Measurements from ENCODE around the gene CARMIL1. TPM values are rescaled to one million over a fixed set of nuclear protein-coding genes. Genes with fewer than 3 reads are reported as not detected.

CARMIL1 gene
- total RNA-seq, 2 experiments from 2014 or later = 1.3 to 1.5 TPM

- no peak for DNase-seq
- ChIA-PET POLR2A (no interaction called here), CTCF (interaction anchor here (0.8 to 1.2 kb wide), 2 partner anchors 88 to 934 kb away, joined by 3 read pairs; no protein-coding TSS in a partner anchor)
- H3K9me3 Mint-ChIP-seq = no peaks in the 10 kb centered on the region
- no peaks in the 10 kb centered on the region for H3K4me1 Mint-ChIP-seq
- H3K36me3 Mint-ChIP-seq (ENCODE audit: low read depth) = no peaks in the 10 kb centered on the region
- H3K4me3 Mint-ChIP-seq = no peak overlapping the region
- H3K27me3 Mint-ChIP-seq = no peaks in the 10 kb centered on the region
- no peak overlapping the region for H3K27ac Mint-ChIP-seq
These were observed 122.5 kb downstream of the CARMIL1 start for GRCh38 chr6:25401711-25402110.

GRCh38 chr6:25402125-25402524, 123.0 kb downstream of the CARMIL1 start:
- ChIA-PET POLR2A (no interaction called here), CTCF (interaction anchor here (0.8 to 1.2 kb wide), 2 partner anchors 87 to 935 kb away, joined by 3 read pairs; no protein-coding TSS in a partner anchor)
- Mint-ChIP-seq H3K36me3 (ENCODE audit: low read depth) (no peaks in the 10 kb centered on the region), H3K9me3 (no peaks in the 10 kb centered on the region), H3K4me3 (no peak overlapping the region), H3K4me1 (no peaks in the 10 kb centered on the region), H3K27ac (no peak overlapping the region), H3K27me3 (no peaks in the 10 kb centered on the region)
- no peak for DNase-seq

- Mint-ChIP-seq H3K27me3 (no peaks in the 10 kb centered on the region), H3K27ac (no peak overlapping the region), H3K9me3 (no peaks in the 10 kb centered on the region), H3K36me3 (ENCODE audit: low read depth) (no peaks in the 10 kb centered on the region), H3K4me3 (no peak overlapping the region), H3K4me1 (no peaks in the 10 kb centered on the region)
- no peak for DNase-seq
- ChIA-PET POLR2A (interaction anchor here (2.8 to 3.1 kb wide), 2 partner anchors 33 to 36 kb away, joined by 16 to 17 read pairs; no protein-coding TSS in a partner anchor), CTCF (interaction anchor here (1.9 kb wide), 1 partner anchor 138 kb away, joined by 6 read pairs; no protein-coding TSS in a partner anchor)
These were observed 124.0 kb downstream of the CARMIL1 start for GRCh38 chr6:25403150-25403549.

DNA sequence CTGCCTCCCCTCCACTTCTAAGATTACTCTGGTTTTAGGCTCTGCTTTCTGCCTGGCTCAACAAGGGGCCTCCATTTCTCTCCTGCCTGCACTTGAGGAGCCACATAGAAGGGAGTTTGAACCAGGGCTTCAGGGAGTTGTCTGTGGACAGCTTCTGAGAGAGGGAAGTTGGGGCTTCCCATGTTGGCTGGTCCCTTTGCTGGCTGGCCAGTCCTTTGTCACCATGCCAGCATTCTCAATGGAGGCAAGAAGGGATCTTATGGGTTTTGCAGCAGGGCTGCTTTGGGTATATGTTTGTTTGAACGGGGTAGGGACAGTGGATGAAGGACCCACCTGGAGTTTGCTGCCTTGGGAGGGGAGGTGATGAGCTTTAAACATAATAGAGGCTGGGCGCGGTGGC, 124.9 kb downstream of the CARMIL1 start:
- CTCF ChIA-PET = interaction anchor here (0.7 to 2.1 kb wide), 6 partner anchors 19 to 200 kb away, joined by 3 to 8 read pairs (median 4); no protein-coding TSS in a partner anchor
- no peak for DNase-seq
- Mint-ChIP-seq H3K27ac (no peak overlapping the region), H3K9me3 (no peaks in the 10 kb centered on the region), H3K4me3 (peak overlapping the region; percentile 76), H3K4me1 (no peaks in the 10 kb centered on the region), H3K27me3 (no peaks in the 10 kb centered on the region), H3K36me3 (ENCODE audit: low read depth) (no peaks in the 10 kb centered on the region)
- POLR2A ChIA-PET = interaction anchor here (1.2 to 3.1 kb wide), 4 partner anchors 15 to 37 kb away, joined by 3 to 17 read pairs (median 10); no protein-coding TSS in a partner anchor

GRCh38 chr6:25404693-25405169, 125.6 kb downstream of the CARMIL1 start:
- H3K9me3 Mint-ChIP-seq = no peaks in the 10 kb centered on the region
- POLR2A ChIA-PET = interaction anchor here (1.2 to 3.1 kb wide), 5 partner anchors 10 to 38 kb away, joined by 3 to 17 read pairs (median 7); no protein-coding TSS in a partner anchor
- no peaks in the 10 kb centered on the region for H3K27me3 Mint-ChIP-seq
- no peaks in the 10 kb centered on the region for H3K4me1 Mint-ChIP-seq
- peak overlapping the region; percentile 76 for H3K4me3 Mint-ChIP-seq
- CTCF ChIA-PET = interaction anchor here (0.7 to 2.1 kb wide), 10 partner anchors 20 to 759 kb away, joined by 3 to 8 read pairs (median 3); no protein-coding TSS in a partner anchor
- DNase-seq = peak; percentile 58
- no peaks in the 10 kb centered on the region for H3K36me3 Mint-ChIP-seq (ENCODE audit: low read depth)
- no peak overlapping the region for H3K27ac Mint-ChIP-seq

DNA sequence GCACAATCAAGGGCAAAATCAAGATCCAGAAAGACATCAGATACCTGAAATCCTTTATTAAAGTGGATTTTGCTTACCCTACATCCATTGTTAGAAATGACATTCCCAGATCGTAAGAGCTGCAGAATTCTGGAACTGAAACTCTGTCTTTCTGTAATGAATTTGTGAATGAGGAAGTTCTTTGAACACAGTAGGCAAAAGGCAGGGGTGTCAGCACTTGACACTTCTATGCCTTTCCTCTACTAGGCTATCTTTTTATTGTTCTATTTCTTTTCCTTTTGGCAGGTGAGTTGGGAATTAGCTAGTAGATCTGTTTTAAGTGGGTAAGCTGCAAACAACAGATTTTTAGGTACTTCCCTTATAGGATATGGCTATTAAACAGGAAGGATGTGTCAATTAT, 126.3 kb downstream of the CARMIL1 start:
- no peak for DNase-seq
- no peaks in the 10 kb centered on the region for H3K9me3 Mint-ChIP-seq
- peaks cover 5% of the 10 kb centered on the region for H3K4me1 Mint-ChIP-seq
- H3K4me3 Mint-ChIP-seq = no peak overlapping the region
- no peaks in the 10 kb centered on the region for H3K36me3 Mint-ChIP-seq (ENCODE audit: low read depth)
- H3K27ac Mint-ChIP-seq = no peak overlapping the region
- ChIA-PET CTCF (interaction anchor here (0.7 to 2.1 kb wide), 6 partner anchors 32 to 182 kb away, joined by 3 to 8 read pairs (median 3); no protein-coding TSS in a partner anchor), POLR2A (interaction anchor here (1.2 to 3.1 kb wide), 5 partner anchors 9 to 39 kb away, joined by 3 to 17 read pairs (median 7); no protein-coding TSS in a partner anchor)
- no peaks in the 10 kb centered on the region for H3K27me3 Mint-ChIP-seq

DNA sequence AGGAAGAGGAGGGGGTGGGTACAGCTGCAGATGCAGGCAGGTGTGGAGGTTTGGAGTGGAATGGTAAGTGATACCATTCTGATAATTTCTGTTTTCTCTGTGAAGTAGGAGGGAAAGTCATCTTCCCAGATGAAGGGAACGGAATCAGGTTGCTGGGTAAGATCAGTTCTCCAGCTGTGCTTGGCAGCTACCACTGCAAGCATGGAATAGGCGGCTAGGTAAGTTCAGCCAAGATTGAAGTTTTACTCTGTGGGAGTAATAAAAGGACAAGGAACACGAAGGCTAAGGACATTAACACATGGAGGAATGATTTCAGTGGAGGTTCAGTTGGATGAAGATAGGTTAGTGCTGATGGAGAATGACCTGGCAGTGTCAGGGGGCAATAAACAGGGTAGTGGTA, 128.3 kb downstream of the CARMIL1 start:
- no peak overlapping the region for H3K27ac Mint-ChIP-seq
- POLR2A ChIA-PET = no interaction called here

GRCh38 chr6:25410102-25410501, 130.9 kb downstream of the CARMIL1 start:
- DNase-seq = no peak
- Mint-ChIP-seq H3K36me3 (ENCODE audit: low read depth) (no peaks in the 10 kb centered on the region), H3K9me3 (no peaks in the 10 kb centered on the region), H3K4me3 (peak overlapping the region; percentile 53), H3K27ac (peak overlapping the region; percentile 17), H3K4me1 (peaks cover 13% of the 10 kb centered on the region), H3K27me3 (no peaks in the 10 kb centered on the region)
- CTCF ChIA-PET = no interaction called here
- POLR2A ChIA-PET = no interaction called here

More for the DNA sequence above, 128.3 kb downstream of the CARMIL1 start:
- peaks cover 5% of the 10 kb centered on the region for H3K4me1 Mint-ChIP-seq
- no peaks in the 10 kb centered on the region for H3K36me3 Mint-ChIP-seq (ENCODE audit: low read depth)
- no peak overlapping the region for H3K4me3 Mint-ChIP-seq
- H3K9me3 Mint-ChIP-seq = no peaks in the 10 kb centered on the region
- CTCF ChIA-PET = no interaction called here
- H3K27me3 Mint-ChIP-seq = no peaks in the 10 kb centered on the region
- no peak for DNase-seq

DNA sequence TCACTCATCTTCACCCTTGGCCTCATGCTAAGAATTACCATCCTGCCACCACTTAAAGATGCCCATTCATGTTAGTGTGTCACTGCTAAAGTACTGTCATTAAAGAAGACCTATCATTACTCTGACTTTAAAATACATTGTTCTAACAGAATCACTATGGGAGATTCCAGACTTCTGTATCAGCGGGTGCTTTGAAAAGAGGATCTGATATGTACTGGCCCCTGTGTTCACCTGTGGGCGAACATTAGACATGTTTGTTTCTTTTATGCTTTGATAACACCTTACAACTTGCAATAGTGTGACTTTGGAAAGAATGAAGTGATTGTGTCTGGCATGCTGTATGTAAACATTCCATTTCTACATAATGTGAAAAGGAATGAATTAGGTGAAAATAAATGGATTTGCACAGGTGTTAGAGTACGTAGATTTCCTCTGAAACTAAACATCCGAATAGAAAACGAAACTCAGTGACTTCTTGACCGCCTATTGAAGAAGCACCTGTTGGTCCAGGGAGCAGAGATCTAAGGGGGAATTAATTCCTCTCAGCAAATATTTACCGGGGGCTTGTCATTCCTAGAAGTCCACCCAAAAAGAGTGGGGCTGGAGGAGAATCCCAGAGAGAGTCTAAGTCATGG, 132.3 kb downstream of the CARMIL1 start:
- no peak overlapping the region for H3K27ac Mint-ChIP-seq
- no peaks in the 10 kb centered on the region for H3K9me3 Mint-ChIP-seq
- ChIA-PET CTCF (no interaction called here), POLR2A (no interaction called here)
- no peaks in the 10 kb centered on the region for H3K36me3 Mint-ChIP-seq (ENCODE audit: low read depth)
- H3K4me3 Mint-ChIP-seq = no peak overlapping the region
- H3K27me3 Mint-ChIP-seq = no peaks in the 10 kb centered on the region
- H3K4me1 Mint-ChIP-seq = peaks cover 13% of the 10 kb centered on the region
- DNase-seq = no peak

DNA sequence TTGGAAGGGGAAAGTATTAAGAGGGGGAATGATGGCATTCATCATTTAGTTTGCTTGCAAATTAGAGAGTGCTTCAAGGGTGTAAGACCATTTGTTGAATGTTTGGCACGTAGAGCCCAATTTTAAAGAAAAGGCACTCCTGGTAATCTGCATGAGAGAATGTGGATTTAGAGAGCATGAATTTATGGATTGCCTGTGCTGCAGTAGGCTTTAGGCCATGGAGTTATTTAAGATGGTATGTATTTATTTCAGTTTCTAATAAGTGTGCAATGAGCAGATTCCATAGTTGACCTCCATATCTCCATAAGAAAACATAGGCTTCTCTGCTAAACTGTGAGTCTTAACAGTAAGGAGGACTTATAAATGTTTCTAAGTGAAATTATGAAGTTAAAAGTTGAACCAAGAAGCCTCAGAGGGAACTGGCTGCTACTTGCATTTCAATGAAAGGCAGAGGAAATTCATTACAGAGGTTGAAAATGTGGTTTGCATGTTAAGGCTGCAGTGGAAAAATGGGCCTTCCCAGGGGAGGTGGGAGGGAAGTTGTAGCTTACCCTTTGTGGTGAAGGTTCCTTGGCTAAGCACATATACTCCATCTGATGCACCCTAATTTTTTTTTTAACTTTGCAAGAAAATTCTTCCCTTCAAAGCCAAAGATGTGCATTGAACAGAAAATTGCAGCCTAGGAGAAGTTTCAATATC, 134.2 kb downstream of the CARMIL1 start:
- H3K27me3 Mint-ChIP-seq = peaks cover 2% of the 10 kb centered on the region
- H3K4me3 Mint-ChIP-seq = no peak overlapping the region
- DNase-seq = no peak
- H3K4me1 Mint-ChIP-seq = peaks cover 13% of the 10 kb centered on the region
- H3K9me3 Mint-ChIP-seq = no peaks in the 10 kb centered on the region
- CTCF ChIA-PET = no interaction called here
- POLR2A ChIA-PET = interaction anchor here (1.7 kb wide), 1 partner anchor 8 kb away, joined by 7 read pairs; no protein-coding TSS in a partner anchor
- H3K36me3 Mint-ChIP-seq (ENCODE audit: low read depth) = no peaks in the 10 kb centered on the region
- H3K27ac Mint-ChIP-seq = no peak overlapping the region

GRCh38 chr6:25414168-25414567, 135.0 kb downstream of the CARMIL1 start:
- H3K36me3 Mint-ChIP-seq (ENCODE audit: low read depth) = no peaks in the 10 kb centered on the region
- ChIA-PET POLR2A (interaction anchor here (1.7 kb wide), 1 partner anchor 9 kb away, joined by 7 read pairs; no protein-coding TSS in a partner anchor), CTCF (no interaction called here)
- no peak overlapping the region for H3K27ac Mint-ChIP-seq
- H3K9me3 Mint-ChIP-seq = no peaks in the 10 kb centered on the region
- no peak overlapping the region for H3K4me3 Mint-ChIP-seq
- peaks cover 13% of the 10 kb centered on the region for H3K4me1 Mint-ChIP-seq
- peaks cover 2% of the 10 kb centered on the region for H3K27me3 Mint-ChIP-seq
- DNase-seq = no peak

- peaks cover 2% of the 10 kb centered on the region for H3K27me3 Mint-ChIP-seq
- ChIA-PET CTCF (no interaction called here), POLR2A (interaction anchor here (1.7 kb wide), 1 partner anchor 10 kb away, joined by 7 read pairs; no protein-coding TSS in a partner anchor)
- H3K4me1 Mint-ChIP-seq = peaks cover 13% of the 10 kb centered on the region
- no peak overlapping the region for H3K27ac Mint-ChIP-seq
- no peaks in the 10 kb centered on the region for H3K9me3 Mint-ChIP-seq
- no peak overlapping the region for H3K4me3 Mint-ChIP-seq
- no peak for DNase-seq
- H3K36me3 Mint-ChIP-seq (ENCODE audit: low read depth) = no peaks in the 10 kb centered on the region
These were observed 135.6 kb downstream of the CARMIL1 start for GRCh38 chr6:25414755-25415154.

DNA sequence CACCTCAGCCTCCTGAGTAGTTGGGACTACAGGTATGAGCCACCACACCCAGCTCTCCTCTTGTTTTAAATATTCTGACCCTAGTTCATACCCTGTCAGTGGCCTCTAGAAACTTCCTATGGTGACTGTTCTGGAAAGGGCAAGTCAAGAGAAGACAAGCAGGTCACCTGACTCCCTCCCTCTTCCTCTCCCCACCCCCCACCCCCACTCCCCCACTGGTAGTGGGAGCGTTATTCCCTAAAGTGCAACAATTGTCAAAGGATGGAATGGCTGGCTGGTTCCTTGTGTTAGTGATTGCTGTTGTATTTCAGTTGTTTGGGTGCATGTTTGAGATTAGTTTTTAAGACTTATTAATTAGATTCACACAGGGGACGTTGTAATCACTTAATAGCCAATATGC, 136.1 kb downstream of the CARMIL1 start:
- H3K4me1 Mint-ChIP-seq = peaks cover 10% of the 10 kb centered on the region
- no peak for DNase-seq
- ChIA-PET CTCF (no interaction called here), POLR2A (interaction anchor here (1.7 kb wide), 1 partner anchor 10 kb away, joined by 7 read pairs; no protein-coding TSS in a partner anchor)
- no peaks in the 10 kb centered on the region for H3K9me3 Mint-ChIP-seq
- H3K4me3 Mint-ChIP-seq = no peak overlapping the region
- H3K27ac Mint-ChIP-seq = no peak overlapping the region
- peaks cover 2% of the 10 kb centered on the region for H3K27me3 Mint-ChIP-seq
- H3K36me3 Mint-ChIP-seq (ENCODE audit: low read depth) = no peaks in the 10 kb centered on the region
